SJCRH30 (cell line): ENCODE measurements around the gene SETD2. TPM values are rescaled to one million over a fixed set of nuclear protein-coding genes. Genes with fewer than 3 reads are reported as not detected.

ENCODE experiments used
- DNase-seq, 2 experiments: peaks; one replicate each; pipeline ENCODE4 v3.0.0-alpha.2; 2015 to 2020
- H3K27ac ChIP-seq: fragments of 250-450 bp; sonication (Bioruptor Pico); 2 replicates; pipeline ENCODE4 v1.5.1; 2020; ENCODE audit warnings: mild to moderate bottlenecking, moderate library complexity
- H3K27me3 ChIP-seq: fragments of 250-450 bp; sonication (Bioruptor Pico); 2 replicates; pipeline ENCODE4 v1.5.1; 2020; ENCODE audit warnings: mild to moderate bottlenecking, moderate library complexity
- H3K36me3 ChIP-seq: fragments of 250-450 bp; sonication (Bioruptor Pico); 2 replicates; pipeline ENCODE4 v1.5.1; 2020; ENCODE audit warnings: mild to moderate bottlenecking, moderate library complexity
- H3K4me1 ChIP-seq: fragments of 250-450 bp; sonication (Bioruptor Pico); 2 replicates; pipeline ENCODE4 v1.5.1; 2020; ENCODE audit warnings: mild to moderate bottlenecking, moderate library complexity
- H3K4me3 ChIP-seq: fragments of 250-450 bp; sonication (Bioruptor Pico); 2 replicates; pipeline ENCODE4 v1.5.1; 2020; ENCODE audit warnings: mild to moderate bottlenecking, moderate library complexity
- H3K9me3 ChIP-seq: fragments of 250-450 bp; sonication (Bioruptor Pico); replicated peaks from 2 replicates; pipeline ENCODE4 v1.5.1; 2020; ENCODE audit warnings: mild to moderate bottlenecking, moderate library complexity
- total RNA-seq: library from RNA; depleted of rRNA; stranded (reverse); fragments of >200 nt; shearing (Covaris generic); gene quantifications from 2 replicates; pipeline ENCODE4 v1.2.3, GENCODE V29; 2014

Gene SETD2
- total RNA-seq, 1 experiment from 2014 or later = 38.5 TPM

DNA sequence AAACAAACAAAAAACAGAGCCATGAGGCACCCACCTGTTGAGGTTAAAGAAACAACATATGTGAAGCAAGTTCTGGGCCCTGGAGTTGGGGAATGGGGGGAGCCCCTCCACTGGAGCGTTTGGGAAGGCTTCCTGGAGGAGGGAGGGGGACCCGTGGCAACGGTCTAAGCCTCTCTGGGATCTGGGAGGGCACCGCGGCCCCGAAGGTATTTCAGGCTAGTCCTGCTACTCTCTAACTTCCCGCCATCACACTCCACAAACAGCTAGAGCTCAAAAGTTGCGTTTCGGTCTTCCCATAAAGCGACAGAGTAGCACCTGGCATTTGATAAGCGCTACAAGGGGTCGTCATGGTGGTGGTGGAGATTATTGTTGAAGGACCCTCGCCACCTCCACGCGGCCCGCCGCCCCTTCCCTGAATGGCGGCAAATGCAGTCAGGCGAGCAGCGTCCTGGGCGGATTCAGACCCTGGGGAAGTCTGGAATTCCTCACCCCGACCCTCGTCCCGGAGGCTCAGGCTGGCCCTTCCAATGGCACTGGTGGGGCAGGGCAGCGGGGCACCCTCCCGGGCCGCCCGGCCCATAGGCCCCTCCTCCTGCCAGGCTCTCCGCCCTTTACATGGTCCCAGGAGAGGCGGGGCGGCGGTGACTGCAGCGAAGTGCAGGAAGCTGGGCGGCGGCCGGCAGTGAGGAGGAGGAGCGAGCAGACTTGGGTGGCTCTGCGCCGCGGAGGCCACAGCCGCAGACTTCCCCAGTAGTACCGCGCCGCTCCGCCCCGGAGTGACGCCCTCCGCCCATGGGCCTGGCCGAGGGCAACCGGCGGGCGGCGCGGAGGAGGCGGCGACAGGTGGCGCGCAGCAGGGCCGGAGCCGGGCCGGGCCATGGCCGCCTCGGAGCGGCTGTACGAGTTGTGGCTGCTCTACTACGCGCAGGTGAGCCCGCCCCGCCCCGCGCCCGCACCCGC lies 184.6 kb downstream of the SETD2 start, which contains the start of gene NBEAL2:
Gene NBEAL2 (plus strand): TSS at position 682 of the 960 bp plus-strand sequence. CDS start 196 bp downstream, at position 878.
- Histone ChIP-seq H3K27ac (peak within 1 kb of the TSS; percentile 63), H3K9me3 (no peaks in the 10 kb centered on the region), H3K27me3 (no peaks in the 10 kb centered on the region), H3K36me3 (no peaks in the 10 kb centered on the region; the same call in 1 of the 2 replicates), H3K4me1 (peaks cover 3% of the 10 kb centered on the region; the same call in 1 of the 2 replicates), H3K4me3 (peak within 1 kb of the TSS; percentile 77)
- DNase-seq = peak; percentile 91 to 95

- Histone ChIP-seq H3K27me3 (no peaks in the 10 kb centered on the region), H3K9me3 (no peaks in the 10 kb centered on the region), H3K36me3 (no peaks in the 10 kb centered on the region; the same call in 1 of the 2 replicates), H3K4me1 (peaks cover 3% of the 10 kb centered on the region; the same call in 1 of the 2 replicates), H3K27ac (peak overlapping the region; percentile 63), H3K4me3 (peak overlapping the region; percentile 77)
- DNase-seq = no peak
Observed at GRCh38 chr3:46978381-46978780, 185.5 kb downstream of the SETD2 start.

DNA sequence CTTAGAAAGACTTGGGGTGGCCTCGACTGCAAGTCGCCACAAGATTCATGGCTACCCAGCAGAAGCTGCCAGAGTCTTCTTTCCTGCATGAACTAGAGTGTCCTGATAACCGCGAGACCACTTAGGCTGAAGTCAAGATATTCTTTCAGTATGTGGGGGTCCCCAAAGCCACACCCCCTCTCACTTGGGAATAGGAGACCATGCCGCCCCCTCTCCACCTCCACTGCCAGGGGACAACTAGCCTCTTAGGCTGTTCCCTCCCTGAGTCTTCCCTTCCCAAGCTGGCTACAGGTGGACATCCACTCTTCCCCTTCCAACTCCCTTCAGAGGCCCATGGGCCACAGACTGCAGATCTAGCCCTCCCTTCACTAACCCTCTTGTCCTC lies 186.1 kb downstream of the SETD2 start:
- Histone ChIP-seq H3K9me3 (no peaks in the 10 kb centered on the region), H3K4me1 (peaks cover 3% of the 10 kb centered on the region; the same call in 1 of the 2 replicates), H3K36me3 (no peaks in the 10 kb centered on the region; the same call in 1 of the 2 replicates), H3K27ac (no peak overlapping the region), H3K4me3 (no peak overlapping the region), H3K27me3 (no peaks in the 10 kb centered on the region)
- DNase-seq = no peak

- H3K27me3 ChIP-seq = no peaks in the 10 kb centered on the region
- DNase-seq = peak; percentile 96 to 98
- peaks cover 3% of the 10 kb centered on the region; the same call in 1 of the 2 replicates for H3K4me1 ChIP-seq
Observed at GRCh38 chr3:46976326-46977190, 187.4 kb downstream of the SETD2 start, which contains the start of gene CCDC12. Gene CCDC12, minus strand, starts transcription at chr3:46976745. Its CDS starts 13 bp downstream, at chr3:46976732.

GRCh38 chr3:46974421-46975171 lies 189.3 kb downstream of the SETD2 start:
- DNase-seq = no peak
- H3K9me3 ChIP-seq = no peaks in the 10 kb centered on the region
- H3K36me3 ChIP-seq = peaks cover 3% of the 10 kb centered on the region; the same call in 1 of the 2 replicates
- H3K4me3 ChIP-seq = no peak overlapping the region
- no peak overlapping the region for H3K27ac ChIP-seq
- H3K27me3 ChIP-seq = no peaks in the 10 kb centered on the region
- H3K4me1 ChIP-seq = peaks cover 3% of the 10 kb centered on the region; the same call in 1 of the 2 replicates

More at GRCh38 chr3:46976326-46977190, 187.4 kb downstream of the SETD2 start, which contains the start of gene CCDC12:
- Histone ChIP-seq H3K4me3 (peak within 1 kb of the TSS; percentile 95), H3K36me3 (peaks cover 1% of the 10 kb centered on the region; the same call in 1 of the 2 replicates), H3K27ac (peak within 1 kb of the TSS; percentile 96), H3K9me3 (no peaks in the 10 kb centered on the region)

DNA sequence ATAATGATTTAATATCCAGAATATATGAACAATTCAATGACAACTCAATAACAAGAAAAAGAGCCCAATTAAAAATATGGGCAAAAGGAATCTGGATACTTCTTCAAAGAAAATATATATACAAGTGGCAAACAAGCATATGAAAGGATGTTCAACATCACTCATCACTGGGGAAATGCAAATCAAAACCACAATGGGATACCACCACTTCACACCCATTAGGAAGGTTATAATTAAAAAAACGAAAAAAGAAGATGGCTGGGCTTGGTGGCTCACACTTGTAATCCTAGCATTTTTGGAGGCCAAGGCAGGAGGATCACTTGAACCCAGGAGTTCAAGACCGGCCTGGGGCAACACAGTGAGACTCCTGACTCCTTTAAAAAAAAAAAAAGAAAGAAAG lies 191.5 kb downstream of the SETD2 start:
- peaks cover 3% of the 10 kb centered on the region; the same call in 1 of the 2 replicates for H3K36me3 ChIP-seq
- no peaks in the 10 kb centered on the region for H3K27me3 ChIP-seq
- H3K9me3 ChIP-seq = no peaks in the 10 kb centered on the region

DNA sequence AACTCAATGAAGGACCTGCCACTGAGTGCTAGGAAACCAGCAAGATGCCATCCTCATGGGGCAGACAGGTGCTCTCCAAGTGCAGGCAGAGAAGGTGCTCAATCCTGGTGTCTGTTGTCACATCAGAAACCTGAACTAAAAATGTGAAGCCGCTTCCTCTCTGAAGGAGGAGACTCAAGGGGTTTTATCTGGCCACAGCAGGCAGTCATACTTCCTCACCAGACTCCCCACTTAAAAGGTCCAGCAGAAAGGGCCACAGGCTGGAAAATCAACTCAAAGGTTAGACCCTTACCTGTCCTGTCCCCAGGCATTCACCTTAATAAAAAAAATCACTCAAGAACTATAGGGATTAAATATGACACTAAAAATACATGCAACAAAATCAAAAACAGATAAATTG lies 192.2 kb downstream of the SETD2 start:
- Histone ChIP-seq H3K4me3 (no peak overlapping the region), H3K27ac (no peak overlapping the region), H3K4me1 (no peaks in the 10 kb centered on the region), H3K27me3 (no peaks in the 10 kb centered on the region), H3K36me3 (peaks cover 3% of the 10 kb centered on the region; the same call in 1 of the 2 replicates), H3K9me3 (no peaks in the 10 kb centered on the region)
- DNase-seq = no peak

More for the DNA sequence above, 191.5 kb downstream of the SETD2 start:
- H3K4me3 ChIP-seq = no peak overlapping the region
- no peaks in the 10 kb centered on the region for H3K4me1 ChIP-seq
- H3K27ac ChIP-seq = no peak overlapping the region
- no peak for DNase-seq

DNA sequence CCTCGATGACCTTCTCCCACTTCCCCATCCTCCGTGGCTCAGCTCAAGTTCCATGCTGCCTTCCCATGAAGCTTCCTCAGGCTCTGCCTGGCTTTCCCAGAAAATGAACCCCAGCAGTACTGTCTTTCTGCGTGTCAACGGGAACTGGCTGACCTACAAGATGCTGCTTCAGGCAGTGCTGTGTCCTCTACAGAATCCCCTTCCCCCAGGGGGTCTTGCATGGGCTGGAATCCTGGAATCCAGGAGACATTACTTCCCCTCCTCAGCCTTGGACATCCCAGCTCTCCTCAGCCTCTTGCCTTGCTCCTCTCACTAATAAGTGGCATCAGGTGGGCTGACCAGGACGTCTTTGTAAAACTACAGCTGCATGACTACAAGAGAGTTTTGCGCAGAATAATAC lies 192.8 kb downstream of the SETD2 start:
- Histone ChIP-seq H3K36me3 (peaks cover 3% of the 10 kb centered on the region; the same call in 1 of the 2 replicates), H3K4me1 (no peaks in the 10 kb centered on the region), H3K9me3 (no peaks in the 10 kb centered on the region), H3K4me3 (no peak overlapping the region), H3K27ac (no peak overlapping the region), H3K27me3 (no peaks in the 10 kb centered on the region)
- DNase-seq = no peak

DNA sequence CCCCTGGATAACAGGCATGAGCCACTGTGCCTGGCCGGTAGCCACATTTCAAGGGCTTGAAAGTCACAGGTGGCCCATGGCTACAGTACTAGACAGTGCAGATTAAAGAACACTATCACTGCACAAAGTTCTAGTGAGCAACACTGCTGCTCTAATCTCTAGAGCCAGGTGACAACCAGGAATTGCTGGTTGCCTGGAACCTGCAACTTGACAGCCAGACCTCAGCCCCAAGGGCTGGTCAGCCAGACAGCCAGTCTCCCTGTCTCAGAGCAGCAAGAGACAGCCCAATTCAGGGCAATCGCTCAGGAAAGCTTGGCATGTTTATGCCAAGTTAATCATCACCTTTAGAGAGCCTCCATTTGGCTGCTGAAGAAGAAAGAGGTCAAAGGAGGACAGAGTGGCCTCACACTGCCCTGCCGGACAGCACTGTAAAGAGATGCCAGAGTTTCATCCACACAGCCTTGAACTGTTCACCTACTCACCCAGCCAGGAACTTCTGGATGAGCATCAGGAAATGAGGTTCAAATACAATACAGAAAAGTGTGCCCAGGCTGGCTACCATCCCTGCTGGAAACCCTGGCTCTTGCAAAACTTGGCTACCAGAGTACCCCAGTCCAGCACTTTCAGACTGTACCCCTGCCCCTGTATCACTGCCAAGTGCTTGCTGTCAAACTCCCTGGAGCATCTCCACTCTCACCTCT lies 193.4 kb downstream of the SETD2 start:
- no peaks in the 10 kb centered on the region for H3K27me3 ChIP-seq
- no peak for DNase-seq
- H3K9me3 ChIP-seq = no peaks in the 10 kb centered on the region
- no peak overlapping the region for H3K27ac ChIP-seq
- H3K4me3 ChIP-seq = no peak overlapping the region
- no peaks in the 10 kb centered on the region for H3K4me1 ChIP-seq
- H3K36me3 ChIP-seq = peaks cover 7% of the 10 kb centered on the region; the same call in 1 of the 2 replicates

- H3K36me3 ChIP-seq = peaks cover 14% of the 10 kb centered on the region
- no peak overlapping the region for H3K4me3 ChIP-seq
- no peaks in the 10 kb centered on the region for H3K27me3 ChIP-seq
- H3K9me3 ChIP-seq = no peaks in the 10 kb centered on the region
- H3K4me1 ChIP-seq = no peaks in the 10 kb centered on the region
- DNase-seq = no peak
- H3K27ac ChIP-seq = no peak overlapping the region
Observed at GRCh38 chr3:46968783-46969428, 195.0 kb downstream of the SETD2 start.

- Histone ChIP-seq H3K4me1 (no peaks in the 10 kb centered on the region), H3K9me3 (no peaks in the 10 kb centered on the region; the same call in 1 of the 2 replicates), H3K4me3 (no peak overlapping the region), H3K36me3 (peaks cover 20% of the 10 kb centered on the region), H3K27me3 (no peaks in the 10 kb centered on the region), H3K27ac (no peak overlapping the region)
- DNase-seq = no peak
Observed at GRCh38 chr3:46966811-46967210, 197.1 kb downstream of the SETD2 start.
